ENCODE measurements around the gene TMCO1.
"Not testable (repeated sequence)": the region's sequence is repeated elsewhere in the genome, so short reads cannot be mapped to it uniquely, and the experiment has no call there.

The TMCO1 gene

GRCh38 chr1:165768513-165769394, at the start of gene TMCO1:
Gene TMCO1 (minus strand): TSS chr1:165768868. CDS start chr1:165768751, 117 bp downstream.
- peak; percentile 99 for DNase-seq

- DNase-seq: no peak
Measured at GRCh38 chr1:165816826-165817497, 48.3 kb upstream of the TMCO1 start.

- DNase-seq: no peak
Measured at GRCh38 chr1:165816157-165816556, 47.5 kb upstream of the TMCO1 start.

- no peak for DNase-seq
Measured at GRCh38 chr1:165815725-165816124, 47.1 kb upstream of the TMCO1 start.

GRCh38 chr1:165807613-165808012, 38.9 kb upstream of the TMCO1 start:
- DNase-seq: peak; percentile 13

- DNase-seq: not testable (repeated sequence)
Measured at GRCh38 chr1:165804513-165804912, 35.8 kb upstream of the TMCO1 start.

GRCh38 chr1:165799387-165799786, 30.7 kb upstream of the TMCO1 start:
- no peak for DNase-seq

DNA sequence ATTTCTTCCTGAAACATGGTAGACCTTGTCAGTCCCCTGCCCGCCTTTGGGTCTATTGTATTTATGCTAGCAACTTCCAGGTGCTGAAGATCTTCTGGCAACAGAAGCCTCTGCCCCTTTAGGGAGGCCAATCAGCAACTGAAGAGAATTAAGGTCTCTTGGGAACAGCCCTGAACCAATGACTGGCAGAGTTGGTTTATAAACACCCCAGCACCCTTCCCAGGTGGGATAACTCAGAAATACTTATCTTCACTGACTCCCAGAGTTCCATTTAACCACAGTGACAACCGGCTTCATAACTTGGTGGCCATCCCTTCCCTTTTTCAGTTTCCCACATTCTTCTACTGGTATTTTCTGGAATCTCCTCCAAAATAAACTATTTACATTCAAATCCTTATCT, 27.2 kb upstream of the TMCO1 start:
- no peak for DNase-seq

DNA sequence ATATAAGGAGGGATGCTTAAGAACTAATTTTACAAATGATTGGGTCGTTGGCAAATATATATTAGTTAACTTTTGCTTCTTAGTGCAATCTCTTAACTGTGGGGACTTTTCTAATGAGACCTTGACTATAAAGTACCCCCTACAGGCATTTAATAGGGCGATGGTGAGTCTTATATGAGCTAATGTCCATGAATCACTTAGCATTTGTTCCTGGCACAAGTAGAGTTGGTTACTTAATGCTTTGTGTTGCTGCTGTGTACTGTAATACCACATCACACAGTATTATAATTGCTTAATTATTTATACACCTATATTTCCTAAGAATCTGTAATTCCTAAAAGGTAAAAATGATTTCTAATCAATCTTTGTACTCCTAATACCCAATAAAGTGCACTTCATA, 25.3 kb upstream of the TMCO1 start:
- no peak for DNase-seq

DNA sequence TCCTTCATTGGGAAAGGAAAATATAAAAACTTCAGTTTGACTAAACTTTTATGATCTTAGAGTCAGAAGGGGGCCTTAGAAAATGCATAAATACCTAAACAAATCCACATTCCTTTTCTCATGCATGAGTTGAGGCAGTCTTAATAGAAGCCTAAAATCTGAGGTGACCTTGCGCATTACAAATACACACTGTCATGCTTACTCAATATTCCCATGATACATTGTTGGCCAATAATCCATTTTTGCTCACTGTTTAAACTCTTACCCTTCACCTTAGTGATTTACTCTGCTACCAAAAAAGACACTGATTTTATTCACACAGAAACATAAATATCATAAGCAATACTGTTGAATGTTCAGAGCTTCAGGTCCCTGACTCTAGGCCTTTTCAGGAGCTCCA, 19.1 kb upstream of the TMCO1 start:
- DNase-seq: no peak

DNA sequence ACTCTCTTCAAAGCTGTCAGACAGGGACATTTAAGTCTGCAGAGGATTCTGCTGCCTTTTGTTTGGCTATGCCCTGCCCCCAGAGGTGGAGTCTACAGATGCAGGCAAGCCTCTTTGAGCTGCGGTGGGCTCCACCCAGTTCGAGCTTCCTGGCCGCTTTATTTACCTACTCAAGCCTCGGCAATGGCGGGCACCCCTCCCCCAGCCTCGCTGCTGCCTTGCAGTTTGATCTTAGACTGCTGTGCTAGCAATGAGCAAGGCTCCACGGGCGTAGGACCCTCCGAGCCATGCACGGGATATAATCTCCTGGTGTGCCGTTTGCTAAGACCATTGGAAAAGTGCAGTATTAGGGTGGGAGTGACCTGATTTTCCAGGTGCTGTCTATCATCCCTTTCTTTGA, 14.9 kb upstream of the TMCO1 start:
- DNase-seq: not testable (repeated sequence)

- not testable (repeated sequence) for DNase-seq
Measured at GRCh38 chr1:165778197-165778596, 9.5 kb upstream of the TMCO1 start.

DNA sequence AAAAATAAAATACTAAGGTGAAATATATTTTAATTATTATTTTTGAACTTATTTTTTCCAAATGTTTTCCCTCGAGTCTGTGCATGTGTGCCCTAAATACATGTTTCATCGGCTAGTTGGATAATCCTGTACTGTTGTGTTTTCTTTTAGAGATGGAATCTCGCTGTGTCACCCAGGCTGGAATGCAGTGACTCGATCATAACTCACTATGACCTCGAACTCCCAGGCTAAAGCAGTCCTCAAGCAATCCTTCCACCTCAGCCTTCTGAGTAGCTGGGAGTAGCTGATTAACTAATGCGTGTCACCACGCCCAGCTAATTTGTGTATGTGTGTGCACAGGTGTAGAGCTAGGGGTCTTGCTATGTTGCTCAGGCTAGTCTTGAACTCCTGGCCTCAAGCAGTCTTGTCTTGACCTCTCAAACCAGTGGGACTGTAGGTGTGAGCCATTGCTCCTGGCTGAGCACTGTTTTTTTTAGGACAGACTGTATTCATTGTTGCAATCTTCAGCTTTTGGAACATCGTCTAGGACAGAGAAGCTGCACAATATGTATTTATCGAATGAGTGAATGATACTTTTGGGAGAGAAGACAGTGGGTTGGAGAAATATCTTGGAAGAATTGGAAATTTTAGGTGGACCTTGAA, 4.8 kb upstream of the TMCO1 start:
- no peak for DNase-seq

DNA sequence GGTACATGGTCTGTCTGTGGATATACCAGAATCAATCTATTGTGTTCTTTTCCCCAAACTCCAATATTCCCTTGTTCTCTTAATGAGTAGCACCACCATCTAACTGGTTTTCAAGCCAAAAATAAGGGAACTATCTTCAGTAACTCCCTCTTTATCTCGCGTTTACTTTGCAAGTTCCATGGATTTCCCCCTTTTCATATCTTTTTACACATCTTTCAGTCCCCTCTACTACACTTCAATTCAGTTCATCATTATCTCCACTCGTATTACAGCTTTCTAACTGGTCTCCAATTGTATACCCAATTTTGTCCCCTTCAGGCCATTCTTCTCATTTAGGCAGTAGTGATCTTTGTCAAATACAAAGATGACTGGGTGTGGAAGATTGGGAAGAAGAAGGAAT, 4.1 kb upstream of the TMCO1 start:
- no peak for DNase-seq

- no peak for DNase-seq
Measured at GRCh38 chr1:165764277-165764676, 4.4 kb downstream of the TMCO1 start.

DNA sequence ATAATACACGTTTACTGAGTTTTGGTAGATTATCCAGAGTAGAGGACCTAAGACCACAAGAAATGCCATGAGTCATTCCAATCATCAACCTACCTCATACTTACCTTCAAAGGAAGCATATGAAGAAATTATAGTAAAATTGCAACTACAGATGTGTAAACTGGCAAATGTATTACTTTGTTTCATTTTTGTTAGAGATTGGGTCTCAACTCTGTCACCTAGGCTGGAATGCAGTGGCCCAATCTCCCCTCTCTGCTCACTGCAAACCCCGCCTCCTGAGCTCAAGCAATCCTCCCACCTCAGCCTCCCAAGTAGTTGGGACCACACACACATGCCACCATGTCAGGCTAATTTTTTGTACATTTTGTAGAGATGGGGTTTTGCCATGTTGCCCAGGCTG, 5.2 kb downstream of the TMCO1 start:
- no peak for DNase-seq

- DNase-seq: no peak
Measured at GRCh38 chr1:165762725-165763124, 5.9 kb downstream of the TMCO1 start.

DNA sequence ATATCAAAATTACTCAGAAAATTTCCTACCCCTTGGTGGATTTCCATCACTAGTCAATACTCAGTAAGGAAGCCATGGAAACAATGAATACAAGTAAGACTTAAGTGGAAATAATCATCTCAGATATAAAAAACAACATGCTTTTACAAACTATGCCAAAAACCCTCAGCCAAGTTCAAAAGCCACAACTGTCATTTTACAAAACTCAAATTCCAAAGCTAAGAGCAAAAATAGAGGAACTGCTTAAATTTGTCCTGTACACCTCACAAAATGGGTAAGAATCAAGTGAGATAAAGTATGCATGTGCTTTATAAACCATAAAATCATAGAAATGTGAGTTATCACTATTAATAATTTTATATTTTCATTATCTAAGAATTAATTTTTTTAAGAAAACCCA, 9.6 kb downstream of the TMCO1 start:
- DNase-seq: no peak

GRCh38 chr1:165755393-165756010, 13.2 kb downstream of the TMCO1 start:
- DNase-seq: no peak

- DNase-seq: no peak
Measured at GRCh38 chr1:165753934-165754333, 14.7 kb downstream of the TMCO1 start.

DNA sequence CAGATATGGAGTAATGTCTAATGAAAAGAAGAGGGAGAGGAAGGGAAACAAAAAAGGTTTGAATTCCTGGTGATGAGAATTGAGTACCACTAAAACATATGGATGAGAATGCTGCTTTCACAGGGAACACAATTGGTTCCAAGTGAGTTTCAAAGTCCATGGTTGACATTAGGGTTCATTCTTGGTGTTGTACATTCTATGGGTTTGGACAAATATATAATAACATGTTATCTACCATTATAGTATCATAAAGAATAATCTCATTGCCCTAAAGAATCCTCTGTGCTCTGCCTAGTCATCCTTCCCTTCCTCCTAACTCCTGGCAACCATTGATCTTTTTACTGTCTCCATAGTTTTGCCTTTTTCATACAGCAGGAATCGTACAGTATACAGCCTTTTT, 20.1 kb downstream of the TMCO1 start:
- DNase-seq: no peak

- DNase-seq: no peak
Measured at GRCh38 chr1:165747632-165748447, 20.8 kb downstream of the TMCO1 start.

All from NCI-H69 (cell line).